Activated CD4-positive, alpha-beta memory T cell treated with anti-CD3 and anti-CD28 coated beads for 36 hours (primary cell): ENCODE measurements around the gene DLG1. TPM values are rescaled to one million over a fixed set of nuclear protein-coding genes. Genes with fewer than 3 reads are reported as not detected.
"Not testable (repeated sequence)": the region's sequence is repeated elsewhere in the genome, so short reads cannot be mapped to it uniquely, and the experiment has no call there.

ENCODE experiments used
- CTCF ChIA-PET: fragments of 350-600 bp; sonication (Branson Sonifier 250); formaldehyde crosslinking; loops from one replicate; lab custom pipeline; 2021; ENCODE audit warnings: antibody characterized with exemption, inconsistent platforms; lab: Charles Lee
- POLR2A ChIA-PET: fragments of 350-600 bp; sonication (Branson Sonifier 250); formaldehyde crosslinking; loops from one replicate; lab custom pipeline; 2021; ENCODE audit warnings: antibody characterized with exemption; lab: Charles Lee
- DNase-seq: peaks from one replicate; pipeline ENCODE4 v3.0.0-alpha.2; 2020
- H3K27ac Mint-ChIP-seq: one replicate; pipeline ENCODE4 v1.8.0; 2021; ENCODE audit warnings: mixed read lengths
- H3K27me3 Mint-ChIP-seq: one replicate; pipeline ENCODE4 v1.8.0; 2021; ENCODE audit warnings: mixed read lengths
- H3K36me3 Mint-ChIP-seq: one replicate; pipeline ENCODE4 v1.8.0; 2021; ENCODE audit warnings: mixed read lengths
- H3K4me1 Mint-ChIP-seq: one replicate; pipeline ENCODE4 v1.8.0; 2021; ENCODE audit warnings: low read depth, mixed read lengths
- H3K4me3 Mint-ChIP-seq: one replicate; pipeline ENCODE4 v1.8.0; 2021; ENCODE audit warnings: mild to moderate bottlenecking, mixed read lengths
- H3K9me3 Mint-ChIP-seq: one replicate; pipeline ENCODE4 v1.8.0; 2021; ENCODE audit warnings: mixed read lengths
- intact Hi-C: fragments of 100-400 bp; cut with micrococcal nuclease; formaldehyde crosslinking; loops from one replicate; pipeline ENCODE4 v1.15.1; 2023
- total RNA-seq, 2 experiments: library from RNA; stranded (reverse); gene quantifications; one replicate each; pipeline ENCODE4 v1.2.3, GENCODE V29; 2021

The DLG1 gene
- total RNA-seq, 2 experiments from 2014 or later, result 52.6 to 53.3 TPM

GRCh38 chr3:197201791-197202452, 96.5 kb downstream of the DLG1 start:
- CTCF ChIA-PET, result no interaction called here

GRCh38 chr3:197200856-197201255, 97.6 kb downstream of the DLG1 start:
- H3K4me3 Mint-ChIP-seq, DNase-seq, H3K27me3 Mint-ChIP-seq, H3K27ac Mint-ChIP-seq, POLR2A ChIA-PET, H3K9me3 Mint-ChIP-seq, intact Hi-C loops, CTCF ChIA-PET, H3K36me3 Mint-ChIP-seq: not testable (repeated sequence)
- peaks cover 42% of the 10 kb centered on the region for H3K4me1 Mint-ChIP-seq

More at GRCh38 chr3:197201791-197202452, 96.5 kb downstream of the DLG1 start:
- H3K27ac Mint-ChIP-seq, result no peak overlapping the region
- no peaks in the 10 kb centered on the region for H3K9me3 Mint-ChIP-seq
- no peaks in the 10 kb centered on the region for H3K36me3 Mint-ChIP-seq
- peaks cover 46% of the 10 kb centered on the region for H3K4me1 Mint-ChIP-seq
- POLR2A ChIA-PET, result no interaction called here
- H3K4me3 Mint-ChIP-seq, result no peak overlapping the region
- intact Hi-C loops, result no loop called here
- no peaks in the 10 kb centered on the region for H3K27me3 Mint-ChIP-seq
- no peak for DNase-seq

- Mint-ChIP-seq H3K27ac (no peak overlapping the region), H3K36me3 (no peaks in the 10 kb centered on the region), H3K4me1 (peaks cover 14% of the 10 kb centered on the region), H3K27me3 (no peaks in the 10 kb centered on the region), H3K9me3 (no peaks in the 10 kb centered on the region), H3K4me3 (no peak overlapping the region)
- intact Hi-C loops, result no loop called here
- ChIA-PET POLR2A (no interaction called here), CTCF (no interaction called here)
- DNase-seq, result no peak
Observed at GRCh38 chr3:197197334-197197733, 101.1 kb downstream of the DLG1 start.

- Mint-ChIP-seq H3K4me1 (peaks cover 12% of the 10 kb centered on the region), H3K27me3 (no peaks in the 10 kb centered on the region), H3K27ac (no peak overlapping the region), H3K36me3 (no peaks in the 10 kb centered on the region), H3K9me3 (no peaks in the 10 kb centered on the region), H3K4me3 (no peak overlapping the region)
- ChIA-PET POLR2A (no interaction called here), CTCF (interaction anchor here (1.0 kb wide), 1 partner anchor 9 kb away, joined by 3 read pairs; no protein-coding TSS in a partner anchor)
- DNase-seq, result no peak
- intact Hi-C loops, result no loop called here
Observed at GRCh38 chr3:197196192-197196591, 102.2 kb downstream of the DLG1 start.

GRCh38 chr3:197195326-197195725, 103.1 kb downstream of the DLG1 start:
- CTCF ChIA-PET, result no interaction called here
- DNase-seq, result no peak

GRCh38 chr3:197193759-197194158, 104.7 kb downstream of the DLG1 start:
- H3K27me3 Mint-ChIP-seq, H3K36me3 Mint-ChIP-seq, POLR2A ChIA-PET, H3K9me3 Mint-ChIP-seq, H3K4me3 Mint-ChIP-seq, DNase-seq, CTCF ChIA-PET, intact Hi-C loops, H3K27ac Mint-ChIP-seq: not testable (repeated sequence)
- peaks cover 16% of the 10 kb centered on the region for H3K4me1 Mint-ChIP-seq

More at GRCh38 chr3:197195326-197195725, 103.1 kb downstream of the DLG1 start:
- no peak overlapping the region for H3K4me3 Mint-ChIP-seq
- peaks cover 6% of the 10 kb centered on the region for H3K4me1 Mint-ChIP-seq
- no peaks in the 10 kb centered on the region for H3K27me3 Mint-ChIP-seq
- POLR2A ChIA-PET, result no interaction called here
- H3K9me3 Mint-ChIP-seq, result no peaks in the 10 kb centered on the region
- no peak overlapping the region for H3K27ac Mint-ChIP-seq
- no peaks in the 10 kb centered on the region for H3K36me3 Mint-ChIP-seq
- intact Hi-C loops, result no loop called here

- H3K27ac Mint-ChIP-seq, result no peak overlapping the region
Observed at GRCh38 chr3:197191897-197192296, 106.5 kb downstream of the DLG1 start.

GRCh38 chr3:197189623-197190022, 108.8 kb downstream of the DLG1 start:
- Mint-ChIP-seq H3K4me1 (peaks cover 12% of the 10 kb centered on the region), H3K27ac (no peak overlapping the region), H3K27me3 (no peaks in the 10 kb centered on the region), H3K4me3 (no peak overlapping the region), H3K9me3 (no peaks in the 10 kb centered on the region), H3K36me3 (no peaks in the 10 kb centered on the region)
- intact Hi-C loops, result loop anchor here (5.0 kb wide), 1 partner anchor 352 kb away; no protein-coding TSS in a partner anchor
- no peak for DNase-seq
- ChIA-PET POLR2A (no interaction called here), CTCF (interaction anchor here (0.9 to 4.5 kb wide), 5 partner anchors 14 to 313 kb away, joined by 3 to 26 read pairs (median 3); no protein-coding TSS in a partner anchor)

More at GRCh38 chr3:197191897-197192296, 106.5 kb downstream of the DLG1 start:
- ChIA-PET POLR2A (no interaction called here), CTCF (no interaction called here)
- no peak for DNase-seq
- H3K36me3 Mint-ChIP-seq, result no peaks in the 10 kb centered on the region
- intact Hi-C loops, result no loop called here
- no peak overlapping the region for H3K4me3 Mint-ChIP-seq
- no peaks in the 10 kb centered on the region for H3K9me3 Mint-ChIP-seq
- H3K27me3 Mint-ChIP-seq, result no peaks in the 10 kb centered on the region
- peaks cover 12% of the 10 kb centered on the region for H3K4me1 Mint-ChIP-seq

GRCh38 chr3:197188963-197189362, 109.4 kb downstream of the DLG1 start:
- POLR2A ChIA-PET, result no interaction called here
- Mint-ChIP-seq H3K4me3 (no peak overlapping the region), H3K4me1 (peaks cover 12% of the 10 kb centered on the region), H3K27me3 (no peaks in the 10 kb centered on the region), H3K36me3 (no peaks in the 10 kb centered on the region), H3K27ac (no peak overlapping the region), H3K9me3 (no peaks in the 10 kb centered on the region)
- no peak for DNase-seq
- CTCF ChIA-PET, result interaction anchor here (1.0 to 4.5 kb wide), 5 partner anchors 16 to 211 kb away, joined by 3 to 26 read pairs (median 6); no protein-coding TSS in a partner anchor
- intact Hi-C loops, result loop anchor here (5.0 kb wide), 1 partner anchor 352 kb away; no protein-coding TSS in a partner anchor

- Mint-ChIP-seq H3K9me3 (no peaks in the 10 kb centered on the region), H3K4me1 (peaks cover 12% of the 10 kb centered on the region), H3K27ac (no peak overlapping the region), H3K36me3 (no peaks in the 10 kb centered on the region), H3K27me3 (no peaks in the 10 kb centered on the region), H3K4me3 (no peak overlapping the region)
- no peak for DNase-seq
- ChIA-PET POLR2A (no interaction called here), CTCF (interaction anchor here (0.7 to 4.5 kb wide), 22 partner anchors 9 to 350 kb away, joined by 3 to 26 read pairs (median 4); partner anchors contain the start of gene NCBP2)
- intact Hi-C loops, result loop anchor here (1.0 to 5.0 kb wide), 3 partner anchors 185 to 350 kb away; no protein-coding TSS in a partner anchor
Observed at GRCh38 chr3:197186887-197187588, 111.4 kb downstream of the DLG1 start.

GRCh38 chr3:197183582-197183981, 114.8 kb downstream of the DLG1 start:
- H3K4me3 Mint-ChIP-seq, result no peak overlapping the region
- intact Hi-C loops, result no loop called here
- ChIA-PET CTCF (interaction anchor here (0.7 kb wide), 1 partner anchor 214 kb away, joined by 3 read pairs; no protein-coding TSS in a partner anchor), POLR2A (no interaction called here)
- H3K36me3 Mint-ChIP-seq, result no peaks in the 10 kb centered on the region
- no peak for DNase-seq
- no peaks in the 10 kb centered on the region for H3K9me3 Mint-ChIP-seq
- no peaks in the 10 kb centered on the region for H3K4me1 Mint-ChIP-seq
- H3K27me3 Mint-ChIP-seq, result no peaks in the 10 kb centered on the region
- H3K27ac Mint-ChIP-seq, result no peak overlapping the region

- no peaks in the 10 kb centered on the region for H3K4me1 Mint-ChIP-seq
- intact Hi-C loops, result no loop called here
- CTCF ChIA-PET, result no interaction called here
Observed at GRCh38 chr3:197181741-197182140, 116.7 kb downstream of the DLG1 start.

More at GRCh38 chr3:197181741-197182140, 116.7 kb downstream of the DLG1 start:
- no peak for DNase-seq
- H3K4me3 Mint-ChIP-seq, result no peak overlapping the region
- no peaks in the 10 kb centered on the region for H3K9me3 Mint-ChIP-seq
- no peak overlapping the region for H3K27ac Mint-ChIP-seq
- POLR2A ChIA-PET, result no interaction called here
- no peaks in the 10 kb centered on the region for H3K27me3 Mint-ChIP-seq
- H3K36me3 Mint-ChIP-seq, result peaks cover 2% of the 10 kb centered on the region
